GM19240 (cell line): ENCODE measurements around the gene MOXD1.

Experiments used
- DNase-seq: peaks from one replicate; pipeline ENCODE4 v3.0.0; 2011; ENCODE audit warnings: low spot score; ENCODE audit not compliant: insufficient read length

Gene MOXD1

DNA sequence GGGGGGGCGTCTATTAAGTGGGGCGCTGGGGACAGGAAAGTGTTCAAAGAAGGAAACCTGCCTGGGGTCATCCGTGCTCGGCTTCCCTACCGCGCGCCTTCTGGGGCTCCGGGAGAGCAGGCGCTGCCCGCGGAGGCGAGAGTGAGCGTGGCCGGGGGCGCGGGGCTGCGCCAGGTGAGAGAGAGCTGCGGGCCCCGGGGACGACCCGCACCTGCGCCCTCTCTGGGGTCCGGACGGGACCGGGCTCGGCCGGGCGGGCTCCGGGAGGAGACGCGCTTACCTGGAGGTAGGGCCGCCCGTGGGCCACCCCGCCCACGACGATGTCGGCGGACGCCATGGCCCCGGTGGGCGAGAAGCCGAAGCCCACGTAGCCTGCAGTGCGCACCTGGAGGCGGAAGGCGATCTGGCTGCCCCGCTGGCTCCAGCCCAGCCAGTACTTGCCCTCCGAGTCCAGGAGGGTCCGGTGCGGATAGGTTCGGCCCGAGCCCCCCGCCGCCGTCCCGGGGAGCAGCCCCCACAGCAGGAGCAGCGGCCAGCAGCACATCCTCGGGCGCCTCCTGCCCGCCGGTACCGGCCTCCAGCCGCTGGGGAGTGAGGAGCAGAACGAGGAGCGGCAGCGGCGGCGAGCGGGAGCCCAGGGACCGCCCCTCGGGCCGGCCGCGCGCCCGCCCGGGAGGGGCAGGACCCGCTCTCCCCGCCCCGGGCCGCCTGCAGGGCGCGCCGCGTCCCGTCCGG lies at the start of gene MOXD1:
Gene MOXD1, minus strand, starts transcription at position 593 of the 735 bp plus-strand sequence. Its CDS starts 49 bp downstream, at position 544.
- DNase-seq, result no peak

- no peak for DNase-seq
Observed at GRCh38 chr6:132446855-132447241, 45.6 kb upstream of the MOXD1 start.

DNA sequence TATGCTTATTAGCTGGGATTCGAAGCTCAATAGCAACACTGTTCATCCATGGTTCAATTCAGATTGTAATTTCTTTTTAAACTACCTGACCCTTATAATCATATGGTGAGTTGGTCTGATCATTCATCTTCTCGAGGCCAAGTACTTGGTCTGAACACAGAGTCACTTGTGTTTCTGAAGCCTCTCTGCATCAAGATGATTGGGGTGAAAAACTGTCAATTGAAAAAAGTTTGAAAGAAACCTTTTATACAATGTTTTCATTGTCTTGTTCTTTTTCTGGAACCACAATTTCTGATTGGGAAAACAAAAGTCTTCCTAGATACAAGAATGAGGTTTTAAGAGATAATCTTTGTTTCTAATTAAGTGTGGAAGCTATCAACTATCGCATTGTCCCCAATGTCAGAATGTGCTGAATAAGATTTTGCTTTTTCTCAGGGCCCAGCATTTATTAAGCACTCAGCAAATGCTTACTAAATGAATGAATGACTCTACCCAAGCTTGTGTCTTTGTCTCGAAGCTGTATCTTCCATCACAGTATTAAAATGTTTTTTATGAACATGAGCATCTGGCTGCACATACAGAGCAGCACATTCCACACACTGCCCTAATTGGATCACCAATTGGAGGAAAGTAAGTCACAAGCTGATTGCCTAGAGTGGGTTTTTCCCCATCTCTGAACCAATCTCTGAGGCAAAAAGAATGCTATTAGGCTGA lies 45.0 kb upstream of the MOXD1 start:
- DNase-seq, result no peak

GRCh38 chr6:132445201-132445951 lies 44.1 kb upstream of the MOXD1 start:
- no peak for DNase-seq

GRCh38 chr6:132443206-132443605 lies 41.9 kb upstream of the MOXD1 start:
- DNase-seq, result no peak

DNA sequence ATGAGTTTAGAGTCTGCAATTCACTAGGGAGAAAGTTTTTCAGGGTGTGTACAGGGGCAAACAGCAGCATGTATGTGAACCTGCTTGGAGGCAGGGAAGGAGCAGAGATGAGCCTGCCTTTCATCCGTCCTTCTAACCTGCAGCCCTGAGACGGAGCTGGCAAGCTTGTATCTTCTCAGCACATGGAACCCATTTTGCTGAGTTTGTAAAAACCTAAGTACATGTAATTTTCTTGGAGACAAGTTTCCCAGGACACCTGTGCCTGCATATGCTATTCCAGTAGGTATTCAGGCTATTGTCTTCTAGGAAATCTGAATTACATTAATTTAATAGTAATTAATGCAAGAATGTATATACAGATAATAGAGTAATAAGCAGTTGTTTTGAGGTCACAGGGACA lies 28.8 kb upstream of the MOXD1 start:
- no peak for DNase-seq

GRCh38 chr6:132425176-132425575 lies 23.9 kb upstream of the MOXD1 start:
- DNase-seq, result no peak

DNA sequence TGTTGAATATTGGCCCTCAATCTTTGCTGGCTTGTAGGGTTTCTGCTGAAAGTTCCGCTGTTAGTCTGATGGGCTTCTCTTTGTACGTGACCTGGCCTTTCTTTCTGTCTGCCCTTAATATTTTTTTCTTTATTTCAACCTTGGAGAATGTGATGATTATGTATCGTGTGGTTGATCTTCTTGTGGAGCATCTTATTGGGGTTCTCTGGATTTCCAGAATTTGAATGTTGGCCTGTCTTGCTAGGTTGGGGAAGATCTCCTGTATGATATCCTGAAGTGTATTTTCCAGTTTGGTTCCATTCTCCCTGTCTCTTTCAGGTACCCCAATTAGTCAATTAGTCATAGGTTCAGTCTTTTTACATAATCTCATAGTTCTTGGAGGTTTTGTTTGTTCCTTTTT lies 22.6 kb upstream of the MOXD1 start:
- DNase-seq, result no peak

- no peak for DNase-seq
Observed at GRCh38 chr6:132418235-132418965, 17.1 kb upstream of the MOXD1 start.

- DNase-seq, result no peak
Observed at GRCh38 chr6:132414761-132415160, 13.5 kb upstream of the MOXD1 start.

GRCh38 chr6:132414322-132414721 lies 13.0 kb upstream of the MOXD1 start:
- no peak for DNase-seq

- no peak for DNase-seq
Observed at GRCh38 chr6:132413499-132413802, 12.2 kb upstream of the MOXD1 start.

GRCh38 chr6:132412656-132413498 lies 11.6 kb upstream of the MOXD1 start:
- DNase-seq, result no peak

- DNase-seq, result no peak
Observed at GRCh38 chr6:132411296-132411695, 10.0 kb upstream of the MOXD1 start.

DNA sequence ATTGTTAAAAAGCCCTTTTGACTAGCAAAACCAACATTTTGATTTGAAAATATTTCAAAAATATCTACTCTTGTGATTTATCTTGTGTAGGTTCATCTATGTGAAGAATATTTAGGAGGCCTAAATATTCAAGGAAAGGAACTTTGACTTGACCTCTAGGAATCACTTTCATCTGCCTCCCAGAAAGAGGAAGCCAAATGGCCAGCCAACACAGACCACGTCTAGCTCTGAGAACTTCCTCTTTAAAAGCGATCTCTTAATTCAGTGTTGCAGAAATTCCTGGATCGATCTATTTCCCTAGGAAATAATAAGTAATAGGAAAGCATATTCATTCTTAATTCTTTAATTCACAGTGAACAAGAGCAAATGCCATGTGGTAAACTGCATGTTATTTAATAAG lies 9.6 kb upstream of the MOXD1 start:
- no peak for DNase-seq

DNA sequence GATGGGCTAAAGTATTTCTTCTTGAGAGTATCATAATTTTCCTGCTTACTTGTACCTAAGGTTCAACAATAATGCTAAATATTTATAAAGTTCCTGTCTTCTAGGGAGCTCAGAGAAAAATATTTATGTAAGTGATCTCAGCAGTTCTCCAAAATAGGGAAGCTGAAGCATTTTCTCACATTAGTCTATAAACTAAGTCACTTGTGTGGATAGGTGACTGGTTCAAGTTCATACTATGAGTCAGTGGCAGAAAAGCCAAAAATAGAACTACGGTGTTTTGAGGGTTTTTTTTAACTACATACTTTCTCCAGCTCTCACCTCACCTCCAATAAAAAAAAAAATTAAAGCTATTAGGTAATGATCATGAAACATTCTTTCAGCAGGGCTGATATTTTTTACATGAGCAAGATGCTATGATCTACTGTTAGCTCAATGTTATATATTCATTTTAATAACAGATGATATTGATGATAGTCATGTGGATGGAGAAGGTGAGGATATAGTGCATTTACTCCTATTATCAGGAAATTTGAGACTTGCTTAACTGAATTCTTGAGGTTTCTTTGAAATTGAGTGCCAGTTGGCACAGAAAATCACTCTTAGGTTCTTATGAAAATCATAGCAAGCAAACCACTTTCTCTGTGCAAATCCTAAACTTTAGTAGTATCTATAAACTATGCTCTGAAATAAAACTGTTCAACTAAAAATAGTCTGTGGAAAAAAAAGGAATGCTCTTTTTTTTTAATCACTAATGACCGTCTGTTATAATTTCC lies 4.1 kb upstream of the MOXD1 start:
- DNase-seq, result no peak

DNA sequence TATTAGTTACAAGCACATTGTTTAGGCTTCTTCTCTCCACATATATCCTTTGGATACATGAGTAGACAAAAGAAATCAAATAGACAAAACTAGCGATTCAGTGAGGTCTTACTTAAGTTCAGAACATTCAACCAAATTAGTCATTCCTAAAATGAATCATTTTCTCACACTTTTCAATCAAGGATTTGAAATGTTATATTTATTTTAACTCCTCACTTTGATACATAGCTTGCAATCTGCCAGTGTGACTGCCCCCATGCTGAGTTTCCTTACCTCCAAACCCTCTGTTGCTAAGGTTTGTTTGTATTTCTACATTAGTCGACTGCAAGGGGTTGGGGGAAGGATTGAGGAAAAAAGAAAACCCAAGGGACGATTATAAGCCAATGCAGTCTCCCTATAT lies 3.5 kb upstream of the MOXD1 start:
- DNase-seq, result no peak

DNA sequence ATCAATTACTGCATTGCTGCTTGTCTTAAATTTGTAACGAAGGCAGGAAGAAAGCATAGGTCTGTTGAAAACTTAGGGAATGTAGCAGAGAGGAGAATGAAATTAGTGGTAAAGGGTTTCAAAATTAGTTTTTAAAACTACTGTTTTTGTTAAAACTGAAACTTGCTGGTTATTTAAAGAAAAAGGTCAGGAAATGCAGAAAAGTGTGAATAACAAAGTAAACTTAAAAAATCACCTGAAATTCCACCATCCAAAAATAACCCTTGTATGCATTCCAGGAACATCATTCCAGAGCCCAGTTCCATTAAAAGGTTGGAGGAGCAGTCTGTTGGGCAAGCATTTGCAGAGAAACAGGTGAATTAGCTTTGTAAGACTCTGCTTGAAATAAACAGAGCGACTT lies 3.1 kb upstream of the MOXD1 start:
- no peak for DNase-seq

GRCh38 chr6:132401618-132402285 lies 477 bp upstream of the MOXD1 start:
- DNase-seq, result no peak

GRCh38 chr6:132400555-132400882 lies 756 bp downstream of the MOXD1 start:
- no peak for DNase-seq
